Right lobe of liver (tissue), 4 donors: ENCODE data around the gene RGMB.
A peak's percentile ranks its signal among the peaks of the same experiment; 100 is the strongest.

Source experiments
- CTCF ChIP-seq, 4 donors: fragments of 200-600 bp in 3 of 4; fragments of 450-650 bp in 1 of 4; IDR thresholded peaks; one replicate each; pipeline versions ENCODE4 v1.5.1 to v1.8.0; 2016 to 2022; ENCODE audit warnings: antibody characterized with exemption in 4 of 4, mild to moderate bottlenecking in 2 of 4
- POLR2A ChIP-seq: fragments of 450-650 bp; IDR thresholded peaks from one replicate; pipeline ENCODE4 v1.6.1; 2017; ENCODE audit warnings: antibody characterized with exemption, mild to moderate bottlenecking
- donor health status: DM: no; HTN: no; CAD: no.
- donor health status: DM: no; HTN: no; CAD: no.
- donor health status: DM: no; HTN: yes; CAD: no.

DNA sequence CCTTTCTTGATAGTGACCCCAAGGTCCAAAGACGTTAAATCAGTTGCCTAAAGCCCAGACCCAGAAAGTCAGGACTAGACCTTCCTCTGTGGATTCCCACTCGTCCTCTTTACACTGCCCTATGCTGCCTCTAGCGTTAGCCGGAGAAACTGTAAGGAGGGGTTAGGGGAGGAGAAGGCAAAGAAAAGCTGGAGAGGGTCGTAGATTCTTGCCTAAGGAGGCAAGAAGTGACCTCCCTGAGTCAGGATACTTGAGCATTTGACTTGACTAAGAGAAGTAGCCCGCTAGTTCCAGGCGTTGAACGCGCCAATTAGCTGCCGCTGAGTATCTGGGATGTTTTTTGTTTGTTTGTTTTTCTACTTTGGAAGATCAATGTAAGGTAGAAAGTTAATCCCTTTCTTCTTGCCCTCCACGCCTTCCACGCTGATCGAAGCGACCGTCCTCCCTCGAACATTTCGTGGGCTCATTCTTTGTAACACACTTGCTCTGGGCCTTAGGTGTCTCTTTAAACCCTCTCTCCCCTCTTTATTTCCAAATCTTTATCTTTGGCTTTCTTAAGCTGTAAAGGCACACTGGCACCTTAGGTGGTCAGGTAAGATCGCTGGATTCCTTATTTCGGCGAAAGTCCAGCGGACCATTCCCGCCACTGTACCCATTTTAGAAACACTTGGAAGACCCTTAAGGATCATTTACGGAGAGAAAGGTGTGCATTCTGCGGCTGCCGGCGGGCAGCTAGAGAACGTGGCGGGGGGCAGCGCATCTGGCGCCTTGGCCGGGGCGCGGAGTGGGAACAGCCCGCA lies 5.1 kb upstream of the RGMB start:
- TF ChIP-seq CTCF (IDR thresholded peaks at IDR 0.05) (peak; percentile 66 to 81 (median 77)), POLR2A (no peak)
